ENCODE measurements around the gene SHISAL2A.
"Not testable (repeated sequence)": the region's sequence is repeated elsewhere in the genome, so short reads cannot be mapped to it uniquely, and the experiment has no call there.

Gene SHISAL2A

GRCh38 chr1:52680353-52680752, 47.4 kb downstream of the SHISAL2A start:
- in situ Hi-C loops (cut with MboI; ENCODE audit: low sequenced_read_pairs), result no loop called here

GRCh38 chr1:52681136-52681535, 48.2 kb downstream of the SHISAL2A start:
- in situ Hi-C loops (cut with MboI; ENCODE audit: low sequenced_read_pairs), result no loop called here

GRCh38 chr1:52683367-52683940, 50.5 kb downstream of the SHISAL2A start:
- in situ Hi-C loops (cut with MboI; ENCODE audit: low sequenced_read_pairs), result no loop called here

GRCh38 chr1:52684545-52684944, 51.6 kb downstream of the SHISAL2A start:
- in situ Hi-C loops (cut with MboI; ENCODE audit: low sequenced_read_pairs), result no loop called here

- in situ Hi-C loops (cut with MboI; ENCODE audit: low sequenced_read_pairs), result not testable (repeated sequence)
Observed at GRCh38 chr1:52686261-52686751, 53.3 kb downstream of the SHISAL2A start.

GRCh38 chr1:52686830-52687229, 53.9 kb downstream of the SHISAL2A start:
- in situ Hi-C loops (cut with MboI; ENCODE audit: low sequenced_read_pairs), result no loop called here

GRCh38 chr1:52691821-52692220, 58.9 kb downstream of the SHISAL2A start:
- in situ Hi-C loops (cut with MboI; ENCODE audit: low sequenced_read_pairs), result no loop called here

GRCh38 chr1:52692697-52693096, 59.7 kb downstream of the SHISAL2A start:
- in situ Hi-C loops (cut with MboI; ENCODE audit: low sequenced_read_pairs), result no loop called here

- in situ Hi-C loops (cut with MboI; ENCODE audit: low sequenced_read_pairs), result not testable (repeated sequence)
Observed at GRCh38 chr1:52693351-52693750, 60.4 kb downstream of the SHISAL2A start.

GRCh38 chr1:52693843-52694242, 60.9 kb downstream of the SHISAL2A start:
- in situ Hi-C loops (cut with MboI; ENCODE audit: low sequenced_read_pairs), result no loop called here

- in situ Hi-C loops (cut with MboI; ENCODE audit: low sequenced_read_pairs), result no loop called here
Observed at GRCh38 chr1:52695627-52696026, 62.7 kb downstream of the SHISAL2A start.

- in situ Hi-C loops (cut with MboI; ENCODE audit: low sequenced_read_pairs), result no loop called here
Observed at GRCh38 chr1:52697795-52698674, 65.1 kb downstream of the SHISAL2A start, which contains the start of gene COA7. Gene COA7 (minus strand): TSS chr1:52698347. CDS start chr1:52698326, 21 bp downstream.

GRCh38 chr1:52702886-52703787, 70.2 kb downstream of the SHISAL2A start:
- in situ Hi-C loops (cut with MboI; ENCODE audit: low sequenced_read_pairs), result no loop called here

GRCh38 chr1:52706136-52706670, 73.2 kb downstream of the SHISAL2A start:
- in situ Hi-C loops (cut with MboI; ENCODE audit: low sequenced_read_pairs), result no loop called here

Measured in hTERT RPE-1 (cell line).